Neural progenitor cell (in vitro differentiated cells): ENCODE results near the gene RAD51AP2.

Experiments
- CTCF ChIP-seq: fragments of 200-600 bp; sonication (generic); IDR thresholded peaks from 2 replicates; pipeline ENCODE4 v1.5.1; 2017; ENCODE audit warnings: antibody characterized with exemption, mild to moderate bottlenecking
- EZH2 ChIP-seq: fragments of 200-600 bp; sonication (generic); IDR thresholded peaks from 2 replicates; pipeline ENCODE4 v1.6.1; 2017; ENCODE audit warnings: antibody characterized with exemption, mild to moderate bottlenecking, moderate library complexity
- EZH2phosphoT487 ChIP-seq: fragments of 200-600 bp; sonication (generic); IDR thresholded peaks from 2 replicates; pipeline ENCODE4 v1.6.1; 2017; ENCODE audit warnings: antibody characterized with exemption

- TF ChIP-seq EZH2phosphoT487 (no peak), CTCF (no peak), EZH2 (no peak)
Observed at GRCh38 chr2:17483496-17483895, 34.7 kb downstream of the RAD51AP2 start.
